Osteoblast (primary cell): Measurements from ENCODE around the gene DAB2IP. TPM values are rescaled to one million over a fixed set of nuclear protein-coding genes. Genes with fewer than 3 reads are reported as not detected.

ENCODE experiments used
- DNase-seq: peaks from one replicate; pipeline ENCODE4 v3.0.0; 2011; ENCODE audit warnings: low spot score, mixed read lengths; ENCODE audit not compliant: insufficient read length; ENCODE audit errors: missing footprints
- H2AFZ ChIP-seq: 2 replicates; pipeline ENCODE4 v1.6.0; 2011; ENCODE audit warnings: mild to moderate bottlenecking, low read length
- H3K27ac ChIP-seq: 2 replicates; pipeline ENCODE4 v1.5.1; 2011; ENCODE audit warnings: mild to moderate bottlenecking, low read depth, low read length, moderate library complexity
- H3K27me3 ChIP-seq: 2 replicates; pipeline ENCODE4 v1.6.0; 2012; ENCODE audit warnings: mild to moderate bottlenecking, control low read depth, inconsistent platforms, low read length, moderate library complexity; ENCODE audit not compliant: insufficient read depth
- H3K36me3 ChIP-seq: 2 replicates; pipeline ENCODE4 v1.5.1; 2011; ENCODE audit warnings: mild to moderate bottlenecking, low read length, control low read depth, moderate library complexity; ENCODE audit not compliant: insufficient read depth
- H3K4me1 ChIP-seq: 2 replicates; pipeline ENCODE4 v1.5.1; 2011; ENCODE audit warnings: mild to moderate bottlenecking, low read length, control low read depth, moderate library complexity; ENCODE audit not compliant: insufficient read depth
- H3K4me2 ChIP-seq: 2 replicates; pipeline ENCODE4 v1.6.0; 2011; ENCODE audit warnings: mild to moderate bottlenecking, low read length; ENCODE audit not compliant: insufficient read depth
- H3K4me3 ChIP-seq: fragments of 200-600 bp; sonication (generic); 3 replicates; pipeline ENCODE4 v1.5.1; 2012; ENCODE audit warnings: mild to moderate bottlenecking, low read length, inconsistent platforms; ENCODE audit not compliant: insufficient read depth
- H3K79me2 ChIP-seq: 2 replicates; pipeline ENCODE4 v1.6.0; 2012; ENCODE audit warnings: mild to moderate bottlenecking, low read length, control low read depth, inconsistent platforms; ENCODE audit not compliant: insufficient read depth
- H3K9me3 ChIP-seq: 2 replicates; pipeline ENCODE4 v1.5.1; 2011; ENCODE audit warnings: low read depth, low read length, control low read depth
- H4K20me1 ChIP-seq: 2 replicates; pipeline ENCODE4 v1.6.0; 2012; ENCODE audit warnings: mild to moderate bottlenecking, low read length, control low read depth; ENCODE audit not compliant: insufficient read depth
- CTCF ChIP-seq: IDR thresholded peaks from 2 replicates; pipeline ENCODE4 v1.5.1; 2011; ENCODE audit warnings: mild to moderate bottlenecking, low read depth, low read length, moderate library complexity; ENCODE audit errors: extremely low read depth
- total RNA-seq: library from RNA; depleted of rRNA; stranded (reverse); fragments of >200 nt; gene quantifications from 2 replicates; pipeline ENCODE4 v1.2.3, GENCODE V29; 2012

DAB2IP gene
- total RNA-seq, 1 donor: 60.8 TPM

DNA sequence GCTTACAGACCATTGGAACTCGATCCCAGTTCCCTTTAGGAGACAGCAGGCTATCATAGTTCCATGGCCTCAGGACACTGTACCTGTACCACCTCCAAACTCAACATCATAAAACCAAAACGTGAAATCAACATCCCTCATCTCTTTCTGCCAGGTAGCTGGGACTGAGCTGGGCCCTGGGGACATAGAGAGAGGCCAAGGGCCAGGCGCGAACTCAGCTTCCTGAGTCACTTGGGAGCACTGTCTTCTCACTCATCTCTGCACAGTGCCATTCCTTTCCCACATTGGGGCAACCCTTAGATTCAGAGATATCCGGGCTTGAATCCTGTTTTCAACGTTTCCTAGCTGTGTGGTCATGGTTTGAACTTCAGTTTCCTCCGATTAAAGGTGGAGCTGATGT, 12.2 kb downstream of the DAB2IP start:
- Histone ChIP-seq H3K4me1 (no peaks in the 10 kb centered on the region), H3K36me3 (no peaks in the 10 kb centered on the region), H3K9me3 (no peaks in the 10 kb centered on the region), H2AFZ (no peak overlapping the region), H3K4me3 (no peak overlapping the region), H3K79me2 (no peaks in the 10 kb centered on the region), H3K27ac (no peak overlapping the region), H4K20me1 (no peaks in the 10 kb centered on the region), H3K4me2 (no peak overlapping the region), H3K27me3 (peaks cover 43% of the 10 kb centered on the region)
- TF ChIP-seq CTCF: no peak
- DNase-seq: no peak

- Histone ChIP-seq H3K4me1 (no peaks in the 10 kb centered on the region), H3K79me2 (no peaks in the 10 kb centered on the region), H4K20me1 (no peaks in the 10 kb centered on the region), H2AFZ (no peak overlapping the region), H3K4me3 (no peak overlapping the region), H3K27ac (no peak overlapping the region), H3K9me3 (no peaks in the 10 kb centered on the region), H3K27me3 (peaks cover 24% of the 10 kb centered on the region), H3K36me3 (no peaks in the 10 kb centered on the region), H3K4me2 (no peak overlapping the region)
- TF ChIP-seq CTCF: no peak
- DNase-seq: no peak
Observed at GRCh38 chr9:121666294-121666693, 14.9 kb downstream of the DAB2IP start.

DNA sequence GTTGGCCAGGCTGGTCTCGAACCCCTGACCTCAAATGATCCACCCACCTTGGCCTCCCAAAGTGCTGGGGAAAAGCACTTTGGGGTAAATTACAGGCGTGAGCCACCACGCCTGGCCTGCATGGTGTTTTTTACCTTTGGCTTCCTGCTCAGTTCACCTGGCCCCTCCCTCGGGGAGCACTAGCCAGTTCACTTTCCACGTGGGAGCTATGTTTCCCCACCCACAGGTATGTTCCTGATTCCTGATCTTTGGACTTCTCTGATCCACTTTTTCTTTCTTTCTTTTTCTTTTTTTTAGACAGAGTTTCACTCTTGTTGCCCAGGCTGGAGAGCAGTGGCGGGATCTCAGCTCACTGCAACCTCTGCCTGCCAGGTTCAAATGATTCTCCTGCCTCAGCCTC, 15.8 kb downstream of the DAB2IP start:
- no peaks in the 10 kb centered on the region for H3K9me3 ChIP-seq
- no peak overlapping the region for H3K4me3 ChIP-seq
- no peak overlapping the region for H2AFZ ChIP-seq
- H3K27ac ChIP-seq: no peak overlapping the region
- H3K36me3 ChIP-seq: no peaks in the 10 kb centered on the region
- H3K4me2 ChIP-seq: no peak overlapping the region
- H3K27me3 ChIP-seq: peaks cover 21% of the 10 kb centered on the region
- no peak for TF ChIP-seq CTCF
- no peaks in the 10 kb centered on the region for H3K4me1 ChIP-seq
- H3K79me2 ChIP-seq: no peaks in the 10 kb centered on the region
- H4K20me1 ChIP-seq: no peaks in the 10 kb centered on the region
- no peak for DNase-seq

- H3K79me2 ChIP-seq: no peaks in the 10 kb centered on the region
- no peaks in the 10 kb centered on the region for H3K9me3 ChIP-seq
- H4K20me1 ChIP-seq: no peaks in the 10 kb centered on the region
- H3K27ac ChIP-seq: no peak overlapping the region
- DNase-seq: no peak
- TF ChIP-seq CTCF: no peak
- no peak overlapping the region for H3K4me2 ChIP-seq
- H2AFZ ChIP-seq: no peak overlapping the region
- H3K36me3 ChIP-seq: no peaks in the 10 kb centered on the region
- H3K4me1 ChIP-seq: no peaks in the 10 kb centered on the region
- H3K4me3 ChIP-seq: no peak overlapping the region
- peaks cover 24% of the 10 kb centered on the region for H3K27me3 ChIP-seq
Observed at GRCh38 chr9:121667890-121668289, 16.5 kb downstream of the DAB2IP start.
